ENCODE data around the gene POLR2J3. TPM values are rescaled to one million over a fixed set of nuclear protein-coding genes. Genes with fewer than 3 reads are reported as not detected.

The POLR2J3 gene
- total RNA-seq, 1 experiment from 2014 or later = 14.5 TPM

Other genes with a start within 250 kb of the POLR2J3 start
- not detected in 2 replicates for gene SPDYE6, start 216.1 kb downstream of the POLR2J3 start, total RNA-seq (2014; rRNA removed)
- gene PRKRIP1, start 176.2 kb downstream of the POLR2J3 start, total RNA-seq (2014; rRNA removed) = 28.9 and 49.4 TPM in 2 replicates
- 20.8 and 21.5 TPM in 2 replicates for gene ORAI2, start 139.0 kb downstream of the POLR2J3 start, total RNA-seq (2014; rRNA removed)
- 21.3 and 31.0 TPM in 2 replicates for gene ALKBH4, start 107.7 kb downstream of the POLR2J3 start, total RNA-seq (2014; rRNA removed)
- gene LRWD1, start 107.6 kb downstream of the POLR2J3 start, total RNA-seq (2014; rRNA removed) = 41.8 and 69.5 TPM in 2 replicates
- gene POLR2J, start 93.7 kb downstream of the POLR2J3 start, total RNA-seq (2014; rRNA removed) = 71.6 and 101 TPM in 2 replicates
- 10.2 and 17.2 TPM in 2 replicates for gene RASA4B, start 54.8 kb downstream of the POLR2J3 start, total RNA-seq (2014; rRNA removed)
- gene UPK3BL2, start 28.9 kb downstream of the POLR2J3 start, total RNA-seq (2014; rRNA removed) = 22.5 and 25.7 TPM in 2 replicates
- gene SPDYE2, start 21.4 kb downstream of the POLR2J3 start, total RNA-seq (2014; rRNA removed) = not detected in 2 replicates
- 6.7 and 15.8 TPM in 2 replicates for gene RASA4, start 44.2 kb upstream of the POLR2J3 start, total RNA-seq (2014; rRNA removed)
- gene UPK3BL1, start 70.2 kb upstream of the POLR2J3 start, total RNA-seq (2014; rRNA removed) = 20.2 and 22.7 TPM in 2 replicates
- not detected in 2 replicates for gene SPDYE2B, start 77.7 kb upstream of the POLR2J3 start, total RNA-seq (2014; rRNA removed)
- 3.6 and 4.1 TPM in 2 replicates for gene POLR2J2, start 99.1 kb upstream of the POLR2J3 start, total RNA-seq (2014; rRNA removed)
- 10.0 and 12.8 TPM in 2 replicates for gene FAM185A, start 176.4 kb upstream of the POLR2J3 start, total RNA-seq (2014; rRNA removed)